Fibroblast of lung (primary cell): Measurements from ENCODE around the gene ARRB1. TPM values are rescaled to one million over a fixed set of nuclear protein-coding genes. Genes with fewer than 3 reads are reported as not detected.

Source experiments
- DNase-seq, 2 donors: peaks; one replicate each; pipeline versions ENCODE4 v3.0.0 to v3.0.0-alpha.2; 2010; ENCODE audit warnings: low read depth in 2 of 2
- H2AFZ ChIP-seq: 2 replicates; pipeline ENCODE4 v1.5.1; 2012; ENCODE audit warnings: low read length, control low read depth, inconsistent platforms
- H3K27ac ChIP-seq: 2 replicates; pipeline ENCODE4 v1.5.1; 2011; ENCODE audit warnings: low read length, control low read depth; ENCODE audit not compliant: insufficient read depth
- H3K27me3 ChIP-seq: 2 replicates; pipeline ENCODE4 v1.5.1; 2011; ENCODE audit warnings: mild to moderate bottlenecking, low read length; ENCODE audit not compliant: control insufficient read depth, insufficient read depth
- H3K36me3 ChIP-seq: 2 replicates; pipeline ENCODE4 v1.5.1; 2011; ENCODE audit warnings: low read length; ENCODE audit not compliant: control insufficient read depth, insufficient read depth
- H3K4me1 ChIP-seq: 2 replicates; pipeline ENCODE4 v1.5.1; 2011; ENCODE audit warnings: low read length; ENCODE audit not compliant: control insufficient read depth, insufficient read depth; ENCODE audit errors: extremely low read depth
- H3K4me2 ChIP-seq: 2 replicates; pipeline ENCODE4 v1.5.1; 2011; ENCODE audit warnings: low read length, control low read depth; ENCODE audit not compliant: insufficient read depth; ENCODE audit errors: extremely low read depth
- H3K4me3 ChIP-seq, 4 experiments: fragments of 200-600 bp in 1 of 4; sonication (generic) in 1 of 4; replicated peaks in 1 of 4; 2 replicates each; pipeline ENCODE4 v1.5.1; 2011 to 2016; ENCODE audit warnings: low read length in 4 of 4, low read depth in 3 of 4, mild to moderate bottlenecking in 3 of 4, control low read depth in 2 of 4, inconsistent platforms in 1 of 4, mixed read lengths in 1 of 4; ENCODE audit not compliant: insufficient read depth in 1 of 4; ENCODE audit errors: control extremely low read depth in 1 of 4
- H3K79me2 ChIP-seq: 2 replicates; pipeline ENCODE4 v1.5.1; 2012; ENCODE audit warnings: mild to moderate bottlenecking, low read length, inconsistent platforms; ENCODE audit not compliant: control insufficient read depth, insufficient read depth
- H3K9ac ChIP-seq: 2 replicates; pipeline ENCODE4 v1.5.1; 2011; ENCODE audit warnings: mild to moderate bottlenecking, low read length, control low read depth; ENCODE audit not compliant: insufficient read depth
- H3K9me3 ChIP-seq: 2 replicates; pipeline ENCODE4 v1.5.1; 2012; ENCODE audit warnings: low read depth, low read length; ENCODE audit not compliant: control insufficient read depth, insufficient read depth
- H4K20me1 ChIP-seq: 2 replicates; pipeline ENCODE4 v1.5.1; 2011; ENCODE audit warnings: low read length; ENCODE audit not compliant: control insufficient read depth, insufficient read depth; ENCODE audit errors: extremely low read depth
- EZH2 ChIP-seq: IDR thresholded peaks from 2 replicates; pipeline ENCODE4 v1.5.1; 2012; ENCODE audit warnings: low read length, control low read depth, mild to moderate bottlenecking; ENCODE audit errors: missing control alignments
- polyA plus RNA-seq, 2 donors: library from polyadenylated mRNA; depleted of rRNA in 1 of 2; stranded (reverse) in 1 of 2; unstranded in 1 of 2; fragments of >200 nt; gene quantifications; 2 replicates each; pipeline ENCODE4 v1.2.1, GENCODE V29; 2011 to 2012; ENCODE audit warnings: missing spikeins in 1 of 2
- total RNA-seq: library from RNA; depleted of rRNA; stranded (reverse); fragments of >200 nt; gene quantifications from 2 replicates; pipeline ENCODE4 v1.2.1, GENCODE V29; 2014
- TF ChIP-seq, protein P1 (sequence below), 2 donors: IDR thresholded peaks in 1 of 2; conservative IDR thresholded peaks in 1 of 2; 1 replicate in 1 of 2; 2 replicates in 1 of 2; pipeline ENCODE4 v1.5.1; 2011 to 2012; ENCODE audit warnings: low read length in 2 of 2, control low read depth in 1 of 2, inconsistent platforms in 1 of 2, low read depth in 1 of 2, mild to moderate bottlenecking in 1 of 2

The ARRB1 gene
- total and polyA plus RNA-seq, 2 donors (not counting 1 experiment from before 2014, with no cell fraction given) = 4.3 to 18.9 TPM

DNA sequence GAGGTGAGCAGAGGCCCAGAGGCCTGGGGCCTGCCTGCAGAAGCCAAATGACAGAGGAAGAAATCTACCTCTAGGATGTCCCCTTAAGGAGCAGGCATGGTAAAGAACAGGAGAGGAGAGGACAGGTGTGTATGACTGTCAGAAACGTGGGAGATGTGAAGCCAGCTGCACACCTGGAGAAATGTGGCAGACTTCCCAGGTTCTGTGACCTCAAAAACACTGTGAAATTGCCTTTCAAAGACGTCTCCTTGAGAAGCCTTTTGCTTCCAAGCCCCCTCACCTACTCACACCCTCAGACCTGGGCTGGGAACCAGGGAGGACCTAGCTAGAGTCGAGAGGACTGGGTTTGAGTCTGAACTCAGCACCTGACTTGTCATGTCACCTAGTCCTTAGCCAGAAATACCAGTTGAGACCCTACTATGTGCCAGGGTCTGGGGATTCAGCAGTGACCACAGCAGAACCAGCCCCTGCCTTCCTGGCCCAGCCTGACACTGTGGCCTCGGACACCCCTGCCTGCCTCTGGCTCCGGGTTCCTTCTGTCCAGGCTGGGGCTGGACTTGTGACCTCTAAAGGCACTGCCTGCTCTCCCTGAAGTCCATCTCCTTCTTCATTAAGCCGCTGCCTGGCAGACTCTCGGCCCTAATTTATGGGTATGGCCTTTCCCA is 105.3 kb downstream of the ARRB1 start:
- DNase-seq = no peak
- Histone ChIP-seq H3K4me2 (no peak overlapping the region), H3K27ac (no peak overlapping the region), H3K79me2 (no peaks in the 10 kb centered on the region), H3K9ac (no peak overlapping the region), H2AFZ (no peak overlapping the region), H3K27me3 (peaks cover 20% of the 10 kb centered on the region), H3K4me3 (no peak overlapping the region), H4K20me1 (no peaks in the 10 kb centered on the region), H3K4me1 (no peaks in the 10 kb centered on the region), H3K9me3 (no peaks in the 10 kb centered on the region), H3K36me3 (no peaks in the 10 kb centered on the region)
- TF ChIP-seq EZH2 = no peak
- TF ChIP-seq, protein P1, sequence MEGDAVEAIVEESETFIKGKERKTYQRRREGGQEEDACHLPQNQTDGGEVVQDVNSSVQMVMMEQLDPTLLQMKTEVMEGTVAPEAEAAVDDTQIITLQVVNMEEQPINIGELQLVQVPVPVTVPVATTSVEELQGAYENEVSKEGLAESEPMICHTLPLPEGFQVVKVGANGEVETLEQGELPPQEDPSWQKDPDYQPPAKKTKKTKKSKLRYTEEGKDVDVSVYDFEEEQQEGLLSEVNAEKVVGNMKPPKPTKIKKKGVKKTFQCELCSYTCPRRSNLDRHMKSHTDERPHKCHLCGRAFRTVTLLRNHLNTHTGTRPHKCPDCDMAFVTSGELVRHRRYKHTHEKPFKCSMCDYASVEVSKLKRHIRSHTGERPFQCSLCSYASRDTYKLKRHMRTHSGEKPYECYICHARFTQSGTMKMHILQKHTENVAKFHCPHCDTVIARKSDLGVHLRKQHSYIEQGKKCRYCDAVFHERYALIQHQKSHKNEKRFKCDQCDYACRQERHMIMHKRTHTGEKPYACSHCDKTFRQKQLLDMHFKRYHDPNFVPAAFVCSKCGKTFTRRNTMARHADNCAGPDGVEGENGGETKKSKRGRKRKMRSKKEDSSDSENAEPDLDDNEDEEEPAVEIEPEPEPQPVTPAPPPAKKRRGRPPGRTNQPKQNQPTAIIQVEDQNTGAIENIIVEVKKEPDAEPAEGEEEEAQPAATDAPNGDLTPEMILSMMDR (conservative IDR thresholded peaks at IDR 0.05 in 1 of 2, IDR thresholded peaks at IDR 0.05 in 1 of 2; ENCODE audit: low read depth in 1 of 2, low read length in 2 of 2) = no peak

DNA sequence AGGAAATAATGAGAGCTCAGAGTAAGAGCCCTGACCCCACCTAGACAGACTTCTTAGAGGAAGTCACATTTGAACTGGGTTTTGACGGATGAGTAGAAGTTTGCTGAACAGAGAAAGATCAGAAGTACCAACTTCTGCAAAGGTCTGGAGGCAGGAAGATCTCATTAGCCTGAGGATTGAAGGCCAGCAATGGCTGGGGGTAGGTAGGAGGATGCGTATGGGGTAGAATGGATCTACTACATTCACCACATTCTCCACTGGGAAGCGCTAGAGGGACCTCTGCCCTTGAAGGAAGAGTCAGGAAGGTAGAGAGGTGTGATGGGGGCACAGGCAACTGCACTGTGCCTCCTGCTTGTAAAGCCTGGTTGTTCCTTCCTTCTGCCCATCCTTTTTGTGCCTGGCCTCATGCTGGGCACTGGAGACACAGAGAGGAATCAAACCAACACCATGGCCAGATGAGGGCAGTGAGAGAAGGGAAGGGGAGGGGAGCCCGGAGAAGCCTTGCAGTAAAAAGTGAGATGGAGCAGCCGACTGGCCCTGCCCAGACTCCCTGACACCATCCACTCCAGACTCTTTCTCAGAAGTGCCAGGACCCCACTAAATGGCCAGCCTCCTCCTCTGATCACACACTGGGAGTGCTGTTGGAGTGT is 106.0 kb downstream of the ARRB1 start:
- H2AFZ ChIP-seq = no peak overlapping the region
- H3K9me3 ChIP-seq = no peaks in the 10 kb centered on the region
- H3K79me2 ChIP-seq = no peaks in the 10 kb centered on the region
- no peak for DNase-seq
- H3K4me1 ChIP-seq = no peaks in the 10 kb centered on the region
- no peak overlapping the region for H3K4me3 ChIP-seq
- no peak overlapping the region for H3K9ac ChIP-seq
- H3K4me2 ChIP-seq = no peak overlapping the region
- H4K20me1 ChIP-seq = no peaks in the 10 kb centered on the region
- TF ChIP-seq, protein P1 (conservative IDR thresholded peaks at IDR 0.05 in 1 of 2, IDR thresholded peaks at IDR 0.05 in 1 of 2; ENCODE audit: low read depth in 1 of 2, low read length in 2 of 2) = no peak
- TF ChIP-seq EZH2 = no peak
- no peaks in the 10 kb centered on the region for H3K36me3 ChIP-seq
- H3K27ac ChIP-seq = no peak overlapping the region
- H3K27me3 ChIP-seq = peaks cover 24% of the 10 kb centered on the region

DNA sequence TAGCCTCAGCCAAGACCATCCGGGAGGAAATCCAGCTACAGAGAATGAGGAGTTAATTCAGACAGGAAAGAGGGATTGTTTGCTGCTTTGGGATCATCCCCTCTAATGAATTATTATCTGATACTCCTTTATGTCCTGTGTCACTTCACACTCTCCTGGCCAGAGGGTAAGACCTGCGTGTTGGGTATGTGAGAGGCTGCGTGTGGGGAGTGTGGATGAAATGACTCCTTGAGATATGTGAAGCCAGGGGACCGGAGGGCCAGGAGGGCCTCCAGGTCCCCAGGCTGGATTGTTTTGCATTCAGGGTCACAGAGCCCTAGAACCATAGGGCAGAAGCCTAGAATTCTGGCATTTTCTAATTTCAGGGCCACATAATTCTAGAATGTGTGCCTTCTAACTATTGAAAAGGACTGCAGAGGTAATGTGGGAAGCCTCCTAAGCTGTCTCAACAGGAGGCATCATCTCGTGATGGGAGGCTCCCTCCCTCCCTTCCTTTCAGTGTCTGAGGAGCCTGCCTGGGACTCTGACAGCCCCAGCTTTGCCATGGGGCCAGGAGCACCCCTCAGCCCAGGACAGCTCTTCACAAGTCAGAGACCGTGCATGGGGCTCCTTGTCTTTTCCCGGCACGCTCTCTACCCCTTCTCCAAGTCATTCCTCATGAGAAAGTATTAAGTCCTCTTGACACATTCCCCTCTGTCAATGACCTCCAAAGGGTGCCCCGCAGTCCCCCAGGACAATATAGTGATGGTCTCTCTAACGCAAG is 107.2 kb downstream of the ARRB1 start:
- Histone ChIP-seq H3K79me2 (no peaks in the 10 kb centered on the region), H2AFZ (no peak overlapping the region), H3K4me2 (no peak overlapping the region), H3K9me3 (no peaks in the 10 kb centered on the region), H3K27ac (no peak overlapping the region), H3K4me3 (no peak overlapping the region), H3K36me3 (no peaks in the 10 kb centered on the region), H3K9ac (no peak overlapping the region), H3K27me3 (peaks cover 35% of the 10 kb centered on the region), H4K20me1 (no peaks in the 10 kb centered on the region), H3K4me1 (no peaks in the 10 kb centered on the region)
- no peak for DNase-seq
- TF ChIP-seq, protein P1 (conservative IDR thresholded peaks at IDR 0.05 in 1 of 2, IDR thresholded peaks at IDR 0.05 in 1 of 2; ENCODE audit: low read depth in 1 of 2, low read length in 2 of 2) = no peak
- TF ChIP-seq EZH2 = no peak
